KG1 (cell line): ENCODE data around the gene FCER1G.
A peak's percentile ranks its signal among the peaks of the same experiment; 100 is the strongest.

Experiments
- DNase-seq: peaks from one replicate; lab custom pipeline; 2025; lab: John Stamatoyannopoulos, UW

Gene FCER1G

GRCh38 chr1:161215076-161215475 is at the start of gene FCER1G:
FCER1G (plus strand) TSS chr1:161215295; CDS start chr1:161215322, 27 bp downstream.
- no peak for DNase-seq

DNA sequence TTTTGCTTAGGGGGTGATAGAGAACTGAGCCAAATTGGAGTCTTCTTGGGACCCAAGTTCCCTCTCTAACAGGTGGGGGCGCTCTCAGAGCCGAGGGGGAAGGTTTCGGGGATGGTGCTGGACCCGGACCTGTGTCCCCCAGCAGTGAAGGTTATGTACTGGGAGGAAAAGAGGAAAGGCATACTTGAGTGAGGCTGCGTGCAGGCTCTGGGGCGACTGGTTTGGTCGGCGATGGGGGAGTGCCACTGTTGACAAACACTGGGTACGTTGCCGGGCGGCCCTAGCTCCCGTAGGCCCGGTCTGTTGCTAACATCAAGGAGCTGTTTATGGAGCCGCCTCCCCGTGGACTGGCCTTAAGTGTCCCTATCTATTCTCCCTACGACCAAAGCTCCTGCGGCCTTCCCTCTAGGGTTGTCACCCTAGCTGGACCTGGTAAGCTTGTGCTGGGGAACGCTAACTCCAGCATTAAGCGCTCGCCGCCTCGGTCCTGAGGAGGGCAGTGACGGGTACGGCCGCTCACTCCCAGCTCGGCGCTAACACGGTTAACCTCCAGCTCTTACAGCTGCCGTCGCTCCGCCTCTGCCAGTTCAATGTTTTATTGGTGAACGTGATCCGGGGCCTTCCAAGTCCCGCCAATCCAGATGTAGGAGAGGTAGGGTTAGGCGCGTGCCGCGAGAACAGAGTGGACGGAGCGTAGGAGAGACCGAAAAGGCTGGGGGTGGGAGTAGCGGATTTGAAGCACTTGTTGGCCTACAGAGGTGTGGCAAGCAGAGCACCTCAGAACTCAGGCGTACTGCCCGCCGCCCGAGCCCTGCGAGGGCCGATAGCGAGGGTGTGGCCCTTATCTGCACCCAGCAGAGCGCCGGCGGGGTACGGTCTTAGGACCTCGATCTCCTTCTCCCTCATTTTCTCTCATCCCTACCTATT is 49.1 kb upstream of the FCER1G start, which contains the start of gene PPOX:
Gene PPOX (plus strand): TSS at position 685 of the 927 bp plus-strand sequence. CDS start 422 bp downstream, outside the sequence.
- peak; percentile 96 for DNase-seq

- no peak for DNase-seq
Measured at GRCh38 chr1:161166669-161167548, 48.2 kb upstream of the FCER1G start.

GRCh38 chr1:161168906-161169305 is 46.2 kb upstream of the FCER1G start:
- DNase-seq: no peak

GRCh38 chr1:161171191-161171590 is 43.9 kb upstream of the FCER1G start:
- DNase-seq: no peak

DNA sequence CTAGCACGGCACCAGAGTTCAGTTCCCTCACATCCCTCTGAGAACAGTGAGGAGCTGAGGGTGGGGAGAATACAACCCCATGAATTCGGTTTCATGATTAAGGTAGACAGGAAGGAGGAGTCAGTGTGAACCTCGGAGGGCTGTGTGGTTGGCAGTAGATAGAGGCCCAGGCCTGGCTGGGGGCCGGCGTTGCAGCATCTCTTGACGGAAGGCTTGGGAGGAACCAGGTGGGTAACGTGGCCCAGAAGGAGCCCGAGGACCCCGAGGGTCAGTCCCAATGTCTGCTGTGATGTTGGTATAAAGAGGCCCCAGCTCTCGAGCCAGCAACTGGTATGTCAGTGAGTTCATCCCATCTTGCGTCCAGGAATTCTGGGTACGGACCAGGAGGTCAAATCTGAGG is 43.4 kb upstream of the FCER1G start:
- DNase-seq: no peak

- DNase-seq: no peak
Measured at GRCh38 chr1:161172349-161172748, 42.7 kb upstream of the FCER1G start.

DNA sequence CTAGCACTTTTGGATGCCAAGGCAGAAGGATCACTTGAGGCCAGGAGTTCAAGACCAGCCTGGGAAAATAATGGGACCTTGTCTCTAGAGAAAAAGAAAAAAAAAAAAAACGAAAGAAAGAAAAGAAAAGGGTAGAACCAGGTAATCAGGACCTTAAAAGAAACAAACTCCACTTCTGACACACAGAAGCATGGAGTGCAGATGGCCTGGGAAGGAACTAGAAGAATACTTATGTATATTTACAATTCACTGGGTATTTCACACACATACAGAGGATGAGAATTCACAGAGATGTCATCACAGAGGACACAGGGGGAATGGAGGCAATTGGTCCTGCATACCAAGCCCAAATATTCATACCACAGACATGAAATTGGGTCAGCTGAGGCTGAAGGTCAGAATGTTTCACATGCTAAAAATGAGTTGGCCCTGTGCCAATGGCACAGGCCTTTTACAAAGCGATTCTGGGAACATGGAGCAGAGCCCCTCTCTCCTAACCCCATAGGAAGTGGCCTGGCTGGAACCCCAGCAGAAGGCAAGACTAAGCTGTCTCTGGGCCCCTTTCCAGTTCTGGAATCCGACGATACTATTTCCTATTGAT is 42.2 kb upstream of the FCER1G start:
- no peak for DNase-seq

DNA sequence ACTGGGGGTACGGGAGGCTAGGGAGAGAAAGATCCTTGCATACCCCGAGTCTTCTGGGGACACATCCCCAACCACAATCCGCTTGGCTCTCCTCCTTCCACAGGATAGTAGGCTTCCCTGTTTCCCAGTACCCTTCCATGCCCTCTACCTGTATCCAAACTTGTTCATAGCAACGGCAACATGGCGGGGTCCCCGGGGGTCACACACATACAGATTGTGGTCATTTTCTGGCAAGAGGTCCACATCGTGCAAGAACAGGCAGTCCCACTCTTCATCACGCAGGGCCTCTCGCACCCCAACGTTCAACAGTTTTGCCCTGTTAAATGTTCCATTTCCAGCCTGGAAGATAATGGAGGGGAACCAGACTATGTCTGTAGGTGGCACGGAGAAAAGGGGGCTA is 41.4 kb upstream of the FCER1G start:
- DNase-seq: no peak

- no peak for DNase-seq
Measured at GRCh38 chr1:161174911-161175310, 40.2 kb upstream of the FCER1G start.

GRCh38 chr1:161175771-161176453 is 39.2 kb upstream of the FCER1G start:
- DNase-seq: no peak

DNA sequence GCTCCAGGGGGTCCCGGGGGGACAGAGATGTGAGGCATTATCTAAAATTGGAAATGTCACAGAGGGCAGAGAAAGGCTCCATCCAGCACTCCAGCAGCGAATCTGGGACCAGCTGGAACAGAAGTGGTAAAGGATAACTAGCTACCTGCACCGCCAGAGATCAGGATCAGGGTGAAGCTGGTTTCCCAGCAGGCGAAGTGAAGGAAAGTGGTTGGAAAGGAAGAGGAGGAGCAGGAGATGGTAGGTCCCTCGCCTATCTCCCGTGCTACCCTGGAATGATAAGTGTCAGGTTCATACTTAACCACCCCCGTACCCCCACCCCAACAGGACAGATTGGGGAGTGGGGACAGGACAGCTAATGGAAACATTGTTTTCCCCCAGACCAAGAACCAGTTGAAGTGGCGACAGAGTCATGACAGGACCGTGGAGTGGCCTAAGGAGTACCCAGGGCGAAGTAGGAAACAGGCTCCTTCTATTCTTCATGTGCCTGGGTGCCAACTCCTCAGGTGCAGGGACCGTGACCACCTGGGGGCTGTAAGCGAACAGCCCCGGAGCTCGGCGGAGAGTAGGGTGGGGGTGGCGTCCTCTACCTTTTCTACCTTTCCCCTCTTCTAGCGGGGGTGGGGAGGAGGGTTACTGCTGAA is 38.5 kb upstream of the FCER1G start:
- no peak for DNase-seq

DNA sequence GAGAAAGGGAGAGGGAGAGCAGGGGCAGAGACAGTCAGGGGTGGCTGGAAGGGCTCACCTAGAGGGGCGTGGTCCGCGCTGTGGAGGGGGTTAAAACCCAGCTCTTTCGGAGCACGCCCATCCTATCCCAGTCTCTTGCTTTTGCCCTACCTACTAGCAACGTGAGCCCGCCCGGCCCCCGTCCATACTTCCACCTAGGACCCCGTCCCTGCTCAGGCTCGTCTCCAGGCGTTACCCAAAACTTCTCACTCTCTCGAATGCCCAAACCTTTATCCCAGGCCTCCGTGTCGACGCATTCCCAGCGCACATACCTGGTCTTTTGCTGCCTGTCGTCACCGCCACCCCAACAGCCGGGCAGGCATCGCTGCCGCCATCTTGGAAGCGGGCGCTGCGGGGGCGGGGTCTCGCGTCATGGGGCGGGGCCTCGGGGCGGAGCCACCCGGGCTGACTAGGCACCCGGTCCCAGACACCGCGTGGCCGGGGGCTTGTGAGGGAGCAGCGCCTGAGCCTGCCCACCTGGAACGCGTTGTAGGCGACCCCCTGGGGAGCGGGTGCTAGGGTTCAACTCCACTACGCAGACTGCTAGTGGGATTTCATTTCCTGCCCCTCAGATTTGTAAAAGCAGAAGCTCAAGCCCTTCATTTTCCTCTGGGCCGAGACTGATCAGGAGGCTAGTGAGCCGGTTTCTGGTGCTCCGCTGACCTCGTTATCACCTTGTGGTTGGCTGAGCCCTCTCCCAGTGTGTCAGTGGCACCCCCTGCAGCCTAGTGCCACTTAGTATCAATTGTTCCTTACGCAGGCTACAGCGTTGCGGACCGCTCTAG is 37.8 kb upstream of the FCER1G start, which contains the start of gene B4GALT3:
Gene B4GALT3 (minus strand): TSS at position 396 of the 824 bp plus-strand sequence. CDS start 1,447 bp downstream, outside the sequence.
- DNase-seq: peak; percentile 50

DNA sequence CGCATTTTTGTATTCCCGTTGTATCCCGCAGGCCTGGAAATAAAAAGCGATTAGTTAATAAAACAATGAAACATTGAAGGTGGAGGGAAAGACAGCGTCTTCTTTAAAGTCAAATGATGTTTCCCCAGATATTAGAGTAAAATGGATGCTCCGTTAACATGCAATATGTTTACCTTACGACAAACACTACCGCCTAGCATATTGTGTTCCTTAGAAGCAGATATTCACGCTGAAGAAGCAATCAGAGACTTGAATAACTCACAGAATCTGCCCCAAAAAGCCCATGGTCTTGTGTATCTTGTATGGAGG is 37.2 kb upstream of the FCER1G start:
- no peak for DNase-seq

DNA sequence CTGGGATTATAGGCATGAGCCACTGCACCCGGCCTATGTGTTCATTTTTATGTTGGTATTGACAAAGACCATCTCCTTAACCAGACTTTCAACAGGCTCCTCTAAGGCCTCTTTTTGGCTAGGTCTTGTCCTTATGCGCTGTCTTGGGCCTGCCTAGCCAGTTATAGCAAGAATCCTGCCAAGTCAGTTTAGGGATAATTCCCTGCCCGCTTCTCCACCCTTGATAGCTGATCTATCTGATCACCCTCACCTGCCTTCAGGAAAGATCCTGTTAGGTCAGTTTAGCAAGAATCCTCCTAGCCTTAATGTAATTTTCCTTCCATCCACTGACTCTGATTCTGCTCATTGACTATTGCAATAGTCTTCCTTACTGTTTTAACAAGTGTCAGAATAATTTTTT is 35.4 kb upstream of the FCER1G start:
- DNase-seq: no peak

GRCh38 chr1:161180639-161181038 is 34.5 kb upstream of the FCER1G start:
- DNase-seq: peak; percentile 22

GRCh38 chr1:161182214-161182613 is 32.9 kb upstream of the FCER1G start:
- no peak for DNase-seq

DNA sequence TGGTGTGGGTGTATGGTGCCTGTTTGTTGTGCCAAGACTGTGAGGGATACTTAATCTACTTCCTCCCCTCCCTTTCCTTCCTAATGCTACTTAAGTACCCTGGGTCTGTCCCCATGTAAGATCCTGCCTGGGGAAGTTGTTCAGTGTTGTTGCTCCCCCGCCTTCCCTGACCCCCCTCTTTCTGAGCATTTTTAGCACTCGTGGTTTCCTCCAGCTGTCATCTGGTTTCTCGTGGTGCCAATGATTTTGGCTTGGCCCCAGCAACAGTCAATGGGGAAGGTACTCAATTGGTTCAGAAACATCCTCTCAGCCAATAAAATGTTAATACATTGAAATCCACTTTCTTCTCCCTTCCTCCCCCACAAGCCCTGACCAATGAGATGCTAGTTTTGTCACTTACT is 29.8 kb upstream of the FCER1G start:
- peak; percentile 90 for DNase-seq

DNA sequence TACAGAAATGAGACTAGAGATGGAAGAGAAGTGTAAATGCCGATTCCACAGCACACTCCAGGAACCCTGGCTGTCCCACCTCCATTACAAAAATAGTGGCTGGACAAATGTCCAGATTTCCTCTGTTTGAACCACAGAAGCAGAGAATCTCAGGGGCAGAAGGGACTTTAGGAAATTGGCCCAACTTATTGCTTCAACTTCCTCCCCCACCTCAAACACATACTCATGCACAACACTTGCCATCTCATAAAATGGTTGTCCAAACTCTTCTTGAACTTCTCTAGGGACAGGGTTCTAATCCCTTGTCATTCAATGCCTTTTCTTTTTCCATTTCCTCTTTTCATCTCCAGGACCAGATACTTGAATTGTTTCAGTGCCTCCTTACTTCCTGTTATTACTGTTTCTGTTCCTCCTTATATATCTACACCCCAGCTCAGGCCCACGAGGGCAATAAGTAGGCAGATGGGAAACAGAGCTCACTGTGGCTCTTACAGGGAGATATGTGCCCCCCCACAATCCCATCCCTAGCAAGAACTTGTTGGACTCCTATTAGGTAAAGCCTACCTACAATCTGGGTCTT is 29.3 kb upstream of the FCER1G start:
- DNase-seq: peak; percentile 71

DNA sequence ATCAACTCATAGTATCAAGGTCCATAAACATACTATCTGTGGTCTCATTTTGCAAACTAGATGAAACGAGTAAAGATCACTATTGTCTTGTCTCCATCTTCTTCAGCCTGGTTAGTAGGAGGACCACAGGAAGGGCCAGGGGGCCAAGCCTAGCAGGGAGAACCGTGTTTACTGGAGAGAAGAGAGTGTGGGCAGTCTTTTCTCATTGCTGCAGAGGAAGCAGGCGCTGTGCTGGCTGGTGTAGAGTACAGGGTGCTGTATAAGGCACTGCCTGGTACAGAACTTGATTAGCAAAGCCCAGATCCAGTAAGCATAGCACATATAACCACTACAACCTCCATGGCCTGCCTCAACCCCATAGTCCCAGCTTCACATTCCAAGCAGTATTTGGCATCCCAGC is 27.8 kb upstream of the FCER1G start:
- DNase-seq: no peak
